GM19455 (cell line): ENCODE results near the gene SERPINB6.
A peak's percentile ranks its signal among the peaks of the same experiment; 100 is the strongest.
"Not testable (repeated sequence)": the region's sequence is repeated elsewhere in the genome, so short reads cannot be mapped to it uniquely, and the experiment has no call there.

ENCODE experiments used
- ATAC-seq: cut with Tn5 transposase; IDR thresholded peaks from one replicate; pipeline ENCODE4 v1.9.1; 2021; ENCODE audit not compliant: unreplicated experiment

Gene SERPINB6

GRCh38 chr6:2999618-3000557 lies 28.5 kb upstream of the SERPINB6 start, which contains the start of gene NQO2:
Gene NQO2 (plus strand): TSS chr6:2999894. CDS start chr6:3006553, 6,659 bp downstream.
- peak; percentile 75 for ATAC-seq

GRCh38 chr6:2998998-2999617 lies 27.7 kb upstream of the SERPINB6 start:
- peak; percentile 40 for ATAC-seq

GRCh38 chr6:2998249-2998997 lies 27.1 kb upstream of the SERPINB6 start:
- ATAC-seq: not testable (repeated sequence)

- no peak for ATAC-seq
Measured at GRCh38 chr6:2993755-2994317, 22.5 kb upstream of the SERPINB6 start.

- no peak for ATAC-seq
Measured at GRCh38 chr6:2992330-2992979, 21.1 kb upstream of the SERPINB6 start.

- ATAC-seq: no peak
Measured at GRCh38 chr6:2990932-2991506, 19.7 kb upstream of the SERPINB6 start.

GRCh38 chr6:2990248-2990931 lies 19.0 kb upstream of the SERPINB6 start:
- ATAC-seq: no peak

GRCh38 chr6:2989332-2990247 lies 18.2 kb upstream of the SERPINB6 start:
- ATAC-seq: peak; percentile 74

GRCh38 chr6:2988426-2989331 lies 17.3 kb upstream of the SERPINB6 start:
- ATAC-seq: peak; percentile 74

- no peak for ATAC-seq
Measured at GRCh38 chr6:2988094-2988425, 16.7 kb upstream of the SERPINB6 start.

GRCh38 chr6:2986722-2987221 lies 15.4 kb upstream of the SERPINB6 start:
- ATAC-seq: no peak

GRCh38 chr6:2984738-2985406 lies 13.5 kb upstream of the SERPINB6 start:
- no peak for ATAC-seq

- no peak for ATAC-seq
Measured at GRCh38 chr6:2982426-2983117, 11.2 kb upstream of the SERPINB6 start.

GRCh38 chr6:2980465-2980855 lies 9.1 kb upstream of the SERPINB6 start:
- no peak for ATAC-seq

- no peak for ATAC-seq
Measured at GRCh38 chr6:2979819-2980464, 8.6 kb upstream of the SERPINB6 start.

- ATAC-seq: no peak
Measured at GRCh38 chr6:2978923-2979322, 7.6 kb upstream of the SERPINB6 start.
